ENCODE results near the gene CPVL. TPM values are rescaled to one million over a fixed set of nuclear protein-coding genes. Genes with fewer than 3 reads are reported as not detected.

Gene CPVL
- total RNA-seq, 4 donors from 2014 or later: 8.1 to 17.1 (median 10.1) TPM

- 82% methylated on average over 12 of the region's 12 CpGs for WGBS
- DNase-seq (ENCODE audit: low spot score in 2 of 2): no peak
- no peaks in the 10 kb centered on the region for H3K4me1 ChIP-seq
These were observed 146.2 kb downstream of the CPVL start for GRCh38 chr7:28999895-29000716.

DNA sequence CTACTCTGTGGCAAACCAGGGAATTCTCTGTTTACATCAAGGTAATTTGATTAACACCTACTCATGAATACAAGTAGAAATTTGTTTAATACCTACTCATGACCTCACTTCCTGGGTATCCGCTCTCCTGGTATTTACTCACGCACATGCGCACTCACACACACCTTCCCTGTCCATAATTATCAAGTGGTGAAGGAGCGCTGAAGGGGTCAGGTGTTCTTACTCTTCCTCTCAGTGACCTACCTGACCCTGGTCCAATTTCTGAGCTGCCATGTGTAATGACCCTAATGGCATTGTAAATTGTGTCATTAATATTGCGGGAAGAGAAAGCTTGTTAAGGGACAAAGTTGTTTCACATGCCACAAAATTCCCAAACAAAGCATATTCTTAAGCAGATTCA is 146.9 kb downstream of the CPVL start:
- H3K4me3 ChIP-seq: no peak overlapping the region
- no peaks in the 10 kb centered on the region for H3K27me3 ChIP-seq
- TF ChIP-seq CTCF (IDR thresholded peaks at IDR 0.05): no peak
- TF ChIP-seq EP300 (IDR thresholded peaks at IDR 0.05): no peak
- 94% methylated on average over 5 of the region's 5 CpGs for WGBS
- H3K27ac ChIP-seq: no peak overlapping the region
- DNase-seq (ENCODE audit: low spot score in 2 of 2): no peak
- H3K9me3 ChIP-seq: no peaks in the 10 kb centered on the region
- H3K4me1 ChIP-seq: no peaks in the 10 kb centered on the region
- no peaks in the 10 kb centered on the region for H3K36me3 ChIP-seq

More at GRCh38 chr7:28999895-29000716, 146.2 kb downstream of the CPVL start:
- Histone ChIP-seq H3K36me3 (no peaks in the 10 kb centered on the region), H3K9me3 (no peaks in the 10 kb centered on the region), H3K4me3 (no peak overlapping the region), H3K27ac (no peak overlapping the region), H3K27me3 (no peaks in the 10 kb centered on the region)
- no peak for TF ChIP-seq POLR2A (IDR thresholded peaks at IDR 0.05)
- TF ChIP-seq CTCF (IDR thresholded peaks at IDR 0.05): no peak
- no peak for TF ChIP-seq EP300 (IDR thresholded peaks at IDR 0.05)
- no peak for TF ChIP-seq POLR2AphosphoS5 (IDR thresholded peaks at IDR 0.05)

DNA sequence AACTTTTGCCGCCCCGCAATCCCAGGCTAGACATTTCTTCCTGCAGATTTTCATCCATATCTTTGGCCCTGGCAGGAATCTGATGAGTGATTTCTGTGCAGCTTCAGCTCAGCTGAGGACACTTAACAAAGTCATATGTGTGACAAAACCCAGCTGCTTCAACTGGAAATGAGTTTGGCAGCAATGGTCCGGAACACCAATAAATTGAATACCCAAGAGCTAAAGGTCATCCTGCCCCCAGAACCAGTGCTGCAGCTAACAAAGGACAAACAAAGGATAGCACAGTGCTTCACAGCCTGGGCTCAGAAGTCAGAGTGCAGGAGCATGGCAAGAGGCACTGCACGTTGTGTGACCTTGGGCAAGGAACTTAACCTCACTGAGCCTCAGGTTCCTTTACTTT is 148.2 kb downstream of the CPVL start:
- H3K9me3 ChIP-seq: no peaks in the 10 kb centered on the region
- TF ChIP-seq CTCF (IDR thresholded peaks at IDR 0.05) (no peak), POLR2A (IDR thresholded peaks at IDR 0.05) (no peak), POLR2AphosphoS5 (IDR thresholded peaks at IDR 0.05) (no peak), EP300 (IDR thresholded peaks at IDR 0.05) (no peak)
- no peaks in the 10 kb centered on the region for H3K4me1 ChIP-seq
- DNase-seq (ENCODE audit: low spot score in 2 of 2): no peak
- H3K27ac ChIP-seq: no peak overlapping the region
- no peaks in the 10 kb centered on the region for H3K27me3 ChIP-seq
- H3K36me3 ChIP-seq: no peaks in the 10 kb centered on the region
- WGBS: 53% methylated on average over 4 of the region's 4 CpGs
- H3K4me3 ChIP-seq: no peak overlapping the region

GRCh38 chr7:28996836-28997235 is 149.5 kb downstream of the CPVL start:
- H3K27me3 ChIP-seq: no peaks in the 10 kb centered on the region
- TF ChIP-seq POLR2AphosphoS5 (IDR thresholded peaks at IDR 0.05): no peak
- no peak for TF ChIP-seq EP300 (IDR thresholded peaks at IDR 0.05)
- no peak for TF ChIP-seq POLR2A (IDR thresholded peaks at IDR 0.05)
- TF ChIP-seq CTCF (IDR thresholded peaks at IDR 0.05): no peak
- DNase-seq (ENCODE audit: low spot score in 2 of 2): no peak
- WGBS: 87% methylated on average over 6 of the region's 6 CpGs
- no peaks in the 10 kb centered on the region for H3K4me1 ChIP-seq
- H3K27ac ChIP-seq: no peak overlapping the region
- H3K9me3 ChIP-seq: no peaks in the 10 kb centered on the region
- no peak overlapping the region for H3K4me3 ChIP-seq
- H3K36me3 ChIP-seq: no peaks in the 10 kb centered on the region

- Histone ChIP-seq H3K4me1 (peaks cover 21% of the 10 kb centered on the region), H3K9me3 (no peaks in the 10 kb centered on the region), H3K4me3 (no peak overlapping the region), H3K36me3 (no peaks in the 10 kb centered on the region), H3K27me3 (no peaks in the 10 kb centered on the region), H3K27ac (no peak overlapping the region)
- no peak for DNase-seq (ENCODE audit: low spot score in 2 of 2)
- TF ChIP-seq EP300 (IDR thresholded peaks at IDR 0.05) (no peak), CTCF (IDR thresholded peaks at IDR 0.05) (no peak), POLR2A (IDR thresholded peaks at IDR 0.05) (no peak), POLR2AphosphoS5 (IDR thresholded peaks at IDR 0.05) (no peak)
- WGBS: 82% methylated on average over 4 of the region's 4 CpGs
These were observed 153.0 kb downstream of the CPVL start for GRCh38 chr7:28993371-28993770.

Measured in suprapubic skin (tissue), 4 donors.